IgD-negative memory B cell (primary cell): ENCODE data around the gene YIF1B. TPM values are rescaled to one million over a fixed set of nuclear protein-coding genes. Genes with fewer than 3 reads are reported as not detected.
"Not testable (repeated sequence)": the region's sequence is repeated elsewhere in the genome, so short reads cannot be mapped to it uniquely, and the experiment has no call there.

Experiments
- H3K27ac Mint-ChIP-seq, 3 donors: one replicate each; pipeline ENCODE4 v1.8.0; 2020 to 2022; ENCODE audit warnings: mild to moderate bottlenecking in 3 of 3, mixed read lengths in 3 of 3, moderate library complexity in 1 of 3
- H3K27me3 Mint-ChIP-seq: one replicate; pipeline ENCODE4 v1.8.0; 2021; ENCODE audit warnings: mixed read lengths
- H3K36me3 Mint-ChIP-seq: one replicate; pipeline ENCODE4 v1.8.0; 2020; ENCODE audit warnings: mild to moderate bottlenecking, mixed read lengths
- H3K4me1 Mint-ChIP-seq, 3 donors: one replicate each; pipeline ENCODE4 v1.8.0; 2020 to 2022; ENCODE audit warnings: mixed read lengths in 3 of 3, mild to moderate bottlenecking in 1 of 3
- H3K4me3 Mint-ChIP-seq, 4 donors: one replicate each; pipeline ENCODE4 v1.8.0; 2020 to 2022; ENCODE audit warnings: mild to moderate bottlenecking in 4 of 4, mixed read lengths in 4 of 4, moderate library complexity in 3 of 4
- H3K9me3 Mint-ChIP-seq, 3 donors: one replicate each; pipeline ENCODE4 v1.8.0; 2020 to 2021; ENCODE audit warnings: mixed read lengths in 3 of 3, mild to moderate bottlenecking in 1 of 3
- polyA plus RNA-seq: library from polyadenylated mRNA; unstranded; fragments of 300-500 nt; fragmentation: Illumina TruSeq; gene quantifications from one replicate; pipeline ENCODE4 v1.2.3, GENCODE V29; 2021

The YIF1B gene
- polyA plus RNA-seq, 1 donor from 2014 or later, result 33.7 TPM

GRCh38 chr19:38265213-38265861, 50.4 kb downstream of the YIF1B start:
- H3K27ac Mint-ChIP-seq, result peak overlapping the region; percentile 93 to 94 (median 93)
- peaks cover 16 to 29% (median 23%) of the 10 kb centered on the region in 3 donors for H3K4me1 Mint-ChIP-seq
- H3K9me3 Mint-ChIP-seq, result no peaks in the 10 kb centered on the region
- H3K4me3 Mint-ChIP-seq, result peak overlapping the region; percentile 84 to 94 (median 90)
- no peaks in the 10 kb centered on the region for H3K27me3 Mint-ChIP-seq
- peaks cover 4% of the 10 kb centered on the region for H3K36me3 Mint-ChIP-seq

GRCh38 chr19:38264486-38265212, 51.1 kb downstream of the YIF1B start, which contains the start of gene SPINT2:
Gene SPINT2, plus strand, starts transcription at chr19:38264573. Its CDS starts 320 bp downstream, at chr19:38264893.
- Mint-ChIP-seq H3K4me3 (peak within 1 kb of the TSS; percentile 84 to 95 (median 92)), H3K36me3 (no peaks in the 10 kb centered on the region), H3K27me3 (no peaks in the 10 kb centered on the region), H3K27ac (peak within 1 kb of the TSS; percentile 93 to 97 (median 97)), H3K9me3 (no peaks in the 10 kb centered on the region), H3K4me1 (peaks cover 16 to 29% (median 23%) of the 10 kb centered on the region in 3 donors)

GRCh38 chr19:38263689-38264485, 51.9 kb downstream of the YIF1B start:
- peak overlapping the region; percentile 84 to 95 (median 92) for H3K4me3 Mint-ChIP-seq
- no peaks in the 10 kb centered on the region for H3K9me3 Mint-ChIP-seq
- H3K36me3 Mint-ChIP-seq, result no peaks in the 10 kb centered on the region
- H3K27ac Mint-ChIP-seq, result peak overlapping the region; percentile 93 to 97 (median 97)
- peaks cover 16 to 29% (median 23%) of the 10 kb centered on the region in 3 donors for H3K4me1 Mint-ChIP-seq
- peaks cover 3% of the 10 kb centered on the region for H3K27me3 Mint-ChIP-seq

GRCh38 chr19:38262585-38263268, 53.0 kb downstream of the YIF1B start:
- Mint-ChIP-seq H3K36me3 (no peaks in the 10 kb centered on the region), H3K4me3 (peak overlapping the region in 2 of 4 donors; percentile 32 to 51), H3K27me3 (peaks cover 6% of the 10 kb centered on the region), H3K9me3 (no peaks in the 10 kb centered on the region), H3K27ac (peak overlapping the region in 2 of 3 donors; percentile 84 to 97), H3K4me1 (peaks cover 13 to 27% (median 23%) of the 10 kb centered on the region in 3 donors)

GRCh38 chr19:38261942-38262341, 53.8 kb downstream of the YIF1B start:
- not testable (repeated sequence) for H3K27me3 Mint-ChIP-seq, H3K9me3 Mint-ChIP-seq, H3K36me3 Mint-ChIP-seq, H3K27ac Mint-ChIP-seq, H3K4me3 Mint-ChIP-seq
- H3K4me1 Mint-ChIP-seq, result peaks cover 13 to 21% (median 20%) of the 10 kb centered on the region in 3 donors

- peaks cover 23% of the 10 kb centered on the region for H3K27me3 Mint-ChIP-seq
- H3K27ac Mint-ChIP-seq, result peak overlapping the region; percentile 36 to 82 (median 46)
- peaks cover 23 to 33% (median 31%) of the 10 kb centered on the region in 3 donors for H3K4me1 Mint-ChIP-seq
- H3K36me3 Mint-ChIP-seq, result peaks cover 4% of the 10 kb centered on the region
- H3K9me3 Mint-ChIP-seq, result no peaks in the 10 kb centered on the region
- peak overlapping the region; percentile 68 to 96 (median 86) for H3K4me3 Mint-ChIP-seq
Measured at GRCh38 chr19:38255383-38256014, 60.2 kb downstream of the YIF1B start.

- H3K36me3 Mint-ChIP-seq, result peaks cover 4% of the 10 kb centered on the region
- no peaks in the 10 kb centered on the region for H3K9me3 Mint-ChIP-seq
- peaks cover 20% of the 10 kb centered on the region for H3K27me3 Mint-ChIP-seq
- peak overlapping the region; percentile 68 to 89 (median 86) for H3K4me3 Mint-ChIP-seq
- H3K27ac Mint-ChIP-seq, result peak overlapping the region; percentile 15 to 78 (median 39)
- peaks cover 23 to 35% (median 31%) of the 10 kb centered on the region in 3 donors for H3K4me1 Mint-ChIP-seq
Measured at GRCh38 chr19:38253788-38254187, 62.0 kb downstream of the YIF1B start.

Other genes with a start within 250 kb of the YIF1B start
- gene DPF1, start 91.7 kb downstream of the YIF1B start, polyA plus RNA-seq, result 0.24 TPM
- gene PPP1R14A, start 59.6 kb downstream of the YIF1B start, polyA plus RNA-seq, result 79.1 TPM
- 167 TPM for gene SPINT2, start 51.4 kb downstream of the YIF1B start, polyA plus RNA-seq
- 0.83 TPM for gene C19orf33, start 11.7 kb downstream of the YIF1B start, polyA plus RNA-seq
- gene KCNK6, start 3.9 kb upstream of the YIF1B start, polyA plus RNA-seq, result 3.6 TPM
- gene CATSPERG, start 19.9 kb upstream of the YIF1B start, polyA plus RNA-seq, result 1.6 TPM
- 191 TPM for gene PSMD8, start 58.6 kb upstream of the YIF1B start, polyA plus RNA-seq
- gene GGN, start 72.1 kb upstream of the YIF1B start, polyA plus RNA-seq, result not detected
- gene SPRED3, start 72.8 kb upstream of the YIF1B start, polyA plus RNA-seq, result not detected
- gene FAM98C, start 87.1 kb upstream of the YIF1B start, polyA plus RNA-seq, result 26.2 TPM
- gene RASGRP4, start 110.3 kb upstream of the YIF1B start, polyA plus RNA-seq, result 0.25 TPM
- 0.03 TPM for gene RYR1, start 117.7 kb upstream of the YIF1B start, polyA plus RNA-seq